Activated CD4-positive, alpha-beta T cell treated with anti-CD3 and anti-CD28 coated beads, Interleukin-2, amount 50 U/mL, for 24 hours (primary cell): Measurements from ENCODE around the gene RPH3AL.

Experiments
- DNase-seq, 2 donors: peaks; one replicate each; pipeline ENCODE4 v3.0.0-alpha.2; 2020; ENCODE audit warnings: low read depth in 1 of 2, low spot score in 1 of 2

RPH3AL gene

GRCh38 chr17:353838-354234 is 1.2 kb upstream of the RPH3AL start:
- DNase-seq = no peak

GRCh38 chr17:353213-353837 is 718 bp upstream of the RPH3AL start:
- no peak for DNase-seq

- DNase-seq = no peak
Observed at GRCh38 chr17:351875-352420, 659 bp downstream of the RPH3AL start.

- no peak for DNase-seq
Observed at GRCh38 chr17:351449-351738, 1.2 kb downstream of the RPH3AL start.

GRCh38 chr17:350706-351448 is 1.7 kb downstream of the RPH3AL start:
- DNase-seq = no peak

GRCh38 chr17:349666-350065 is 2.9 kb downstream of the RPH3AL start:
- DNase-seq = no peak

GRCh38 chr17:348692-349425 is 3.7 kb downstream of the RPH3AL start:
- no peak for DNase-seq

GRCh38 chr17:348012-348411 is 4.6 kb downstream of the RPH3AL start:
- DNase-seq = no peak

GRCh38 chr17:347309-347899 is 5.2 kb downstream of the RPH3AL start:
- DNase-seq = no peak

GRCh38 chr17:345992-346785 is 6.4 kb downstream of the RPH3AL start:
- DNase-seq = no peak

- DNase-seq = no peak
Observed at GRCh38 chr17:345261-345660, 7.3 kb downstream of the RPH3AL start.

- no peak for DNase-seq
Observed at GRCh38 chr17:343875-344752, 8.5 kb downstream of the RPH3AL start.

- no peak for DNase-seq
Observed at GRCh38 chr17:343211-343610, 9.4 kb downstream of the RPH3AL start.

GRCh38 chr17:340074-340473 is 12.5 kb downstream of the RPH3AL start:
- DNase-seq = no peak

GRCh38 chr17:339193-340061 is 13.2 kb downstream of the RPH3AL start:
- DNase-seq = no peak

GRCh38 chr17:338442-339192 is 14.0 kb downstream of the RPH3AL start:
- no peak for DNase-seq

GRCh38 chr17:337866-338265 is 14.7 kb downstream of the RPH3AL start:
- no peak for DNase-seq

GRCh38 chr17:337453-337852 is 15.2 kb downstream of the RPH3AL start:
- no peak for DNase-seq
